ENCODE measurements around the gene GRIK2.

- no peak for TF ChIP-seq POLR2AphosphoS5 (IDR thresholded peaks at IDR 0.05; ENCODE audit: low read depth, low read length)
- no peak for TF ChIP-seq REST (IDR thresholded peaks at IDR 0.05; ENCODE audit: insufficient read depth in 1 of 2, low read depth in 2 of 2, low read length in 1 of 2)
- TF ChIP-seq CTCF (IDR thresholded peaks at IDR 0.05), result no peak
- no peak for TF ChIP-seq SIN3A (IDR thresholded peaks at IDR 0.05; ENCODE audit: borderline replicate concordance, insufficient read depth, low read depth, low read length)
Measured at GRCh38 chr6:101443315-101443714, 49.8 kb downstream of the GRIK2 start.
